Kidney epithelial cell (primary cell): ENCODE results near the gene KIFBP. TPM values are rescaled to one million over a fixed set of nuclear protein-coding genes. Genes with fewer than 3 reads are reported as not detected.
"Not testable (repeated sequence)": the region's sequence is repeated elsewhere in the genome, so short reads cannot be mapped to it uniquely, and the experiment has no call there.

Experiments
- DNase-seq: peaks from one replicate; pipeline ENCODE4 v3.0.0-alpha.2; 2010; ENCODE audit warnings: low read depth
- H3K27me3 ChIP-seq: 2 replicates; pipeline ENCODE4 v1.6.0; 2011; ENCODE audit warnings: low read length; ENCODE audit not compliant: control insufficient read depth, insufficient read depth
- H3K36me3 ChIP-seq: 2 replicates; pipeline ENCODE4 v1.5.1; 2011; ENCODE audit warnings: low read length; ENCODE audit not compliant: control insufficient read depth, insufficient read depth
- H3K4me3 ChIP-seq: 2 replicates; pipeline ENCODE4 v1.5.1; 2011; ENCODE audit warnings: low read depth, mild to moderate bottlenecking, control low read depth, low read length
- total RNA-seq: library from RNA; depleted of rRNA; stranded (reverse); fragments of >200 nt; gene quantifications from 2 replicates; pipeline ENCODE4 v1.2.3, GENCODE V29; 2015
- TF ChIP-seq, protein P1 (sequence below): IDR thresholded peaks from 2 replicates; pipeline ENCODE4 v1.5.1; 2011; ENCODE audit warnings: mild to moderate bottlenecking, moderate library complexity, low read length, control low read depth, inconsistent platforms; ENCODE audit not compliant: insufficient read depth, poor library complexity, severe bottlenecking

The KIFBP gene
- total RNA-seq, 1 donor from 2014 or later, result 36.9 TPM

DNA sequence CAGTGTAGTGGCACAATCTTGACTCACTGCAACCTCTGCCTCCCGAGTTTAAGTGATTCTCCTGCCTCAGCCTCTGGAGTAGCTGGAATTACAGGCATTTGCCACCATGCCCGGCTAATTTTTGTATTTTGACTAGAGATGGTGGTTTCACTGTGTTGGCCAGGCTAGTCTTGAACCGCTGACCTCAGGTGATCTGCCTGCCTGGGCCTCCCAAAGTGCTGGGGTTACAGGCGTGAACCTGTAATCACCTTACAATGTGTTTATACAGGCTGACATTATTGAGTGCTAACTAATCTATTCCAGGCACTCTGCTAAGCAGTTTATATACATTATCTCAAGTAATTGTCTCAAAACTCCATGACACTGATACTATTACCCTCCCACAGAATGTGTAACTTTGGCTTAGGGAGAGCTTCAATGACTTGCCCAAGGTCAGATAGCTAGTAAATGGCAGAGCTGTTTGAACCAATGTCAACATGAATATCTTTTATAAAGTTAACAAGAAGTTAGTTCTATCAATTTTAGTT lies 36.8 kb downstream of the KIFBP start:
- Histone ChIP-seq H3K4me3 (no peak overlapping the region), H3K36me3 (no peaks in the 10 kb centered on the region), H3K27me3 (no peaks in the 10 kb centered on the region)
- TF ChIP-seq, protein P1, sequence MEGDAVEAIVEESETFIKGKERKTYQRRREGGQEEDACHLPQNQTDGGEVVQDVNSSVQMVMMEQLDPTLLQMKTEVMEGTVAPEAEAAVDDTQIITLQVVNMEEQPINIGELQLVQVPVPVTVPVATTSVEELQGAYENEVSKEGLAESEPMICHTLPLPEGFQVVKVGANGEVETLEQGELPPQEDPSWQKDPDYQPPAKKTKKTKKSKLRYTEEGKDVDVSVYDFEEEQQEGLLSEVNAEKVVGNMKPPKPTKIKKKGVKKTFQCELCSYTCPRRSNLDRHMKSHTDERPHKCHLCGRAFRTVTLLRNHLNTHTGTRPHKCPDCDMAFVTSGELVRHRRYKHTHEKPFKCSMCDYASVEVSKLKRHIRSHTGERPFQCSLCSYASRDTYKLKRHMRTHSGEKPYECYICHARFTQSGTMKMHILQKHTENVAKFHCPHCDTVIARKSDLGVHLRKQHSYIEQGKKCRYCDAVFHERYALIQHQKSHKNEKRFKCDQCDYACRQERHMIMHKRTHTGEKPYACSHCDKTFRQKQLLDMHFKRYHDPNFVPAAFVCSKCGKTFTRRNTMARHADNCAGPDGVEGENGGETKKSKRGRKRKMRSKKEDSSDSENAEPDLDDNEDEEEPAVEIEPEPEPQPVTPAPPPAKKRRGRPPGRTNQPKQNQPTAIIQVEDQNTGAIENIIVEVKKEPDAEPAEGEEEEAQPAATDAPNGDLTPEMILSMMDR, result no peak
- DNase-seq, result no peak

DNA sequence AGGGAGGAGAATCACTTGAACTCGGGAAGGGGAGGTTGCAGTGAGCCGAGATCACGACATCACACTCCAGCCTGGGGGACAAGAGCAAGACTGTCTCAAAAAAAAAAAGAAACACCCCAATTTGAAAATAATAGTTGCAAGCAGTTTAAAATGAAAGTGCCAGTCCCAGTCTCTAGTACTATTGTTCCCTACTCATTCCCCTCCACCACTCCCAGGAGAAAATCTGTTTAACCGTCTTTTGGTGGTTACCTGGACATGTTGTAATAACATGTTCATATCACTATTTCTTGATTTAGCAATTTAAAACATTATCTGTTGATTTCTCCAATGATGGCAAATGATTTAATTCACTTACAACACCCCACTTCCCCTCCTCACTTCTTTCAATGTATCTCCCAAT lies 44.7 kb downstream of the KIFBP start:
- H3K36me3 ChIP-seq, result no peaks in the 10 kb centered on the region
- H3K4me3 ChIP-seq, result no peak overlapping the region
- H3K27me3 ChIP-seq, result no peaks in the 10 kb centered on the region
- TF ChIP-seq, protein P1, result no peak
- DNase-seq, result no peak

DNA sequence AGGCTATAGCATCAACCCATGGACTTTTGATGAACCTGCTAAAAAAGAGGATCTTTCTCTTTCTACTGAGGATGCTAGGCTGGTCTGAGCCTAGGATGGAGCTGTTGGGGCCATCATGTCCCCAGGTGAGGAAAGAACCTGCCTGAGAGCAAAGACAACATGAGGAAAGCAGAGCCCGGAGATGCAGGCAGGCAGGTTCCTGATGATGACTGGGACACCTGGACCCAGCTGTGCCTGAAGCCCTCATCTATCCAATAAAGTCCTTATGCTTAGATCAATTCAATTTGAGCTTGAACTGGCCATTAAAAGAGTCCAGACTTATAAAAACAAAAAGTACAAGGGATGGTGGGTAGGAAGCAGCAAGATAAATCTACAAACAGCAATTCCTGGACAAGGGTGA lies 48.9 kb downstream of the KIFBP start:
- Histone ChIP-seq H3K27me3 (no peaks in the 10 kb centered on the region), H3K36me3 (no peaks in the 10 kb centered on the region), H3K4me3 (no peak overlapping the region)
- TF ChIP-seq, protein P1, result no peak
- DNase-seq, result no peak

DNA sequence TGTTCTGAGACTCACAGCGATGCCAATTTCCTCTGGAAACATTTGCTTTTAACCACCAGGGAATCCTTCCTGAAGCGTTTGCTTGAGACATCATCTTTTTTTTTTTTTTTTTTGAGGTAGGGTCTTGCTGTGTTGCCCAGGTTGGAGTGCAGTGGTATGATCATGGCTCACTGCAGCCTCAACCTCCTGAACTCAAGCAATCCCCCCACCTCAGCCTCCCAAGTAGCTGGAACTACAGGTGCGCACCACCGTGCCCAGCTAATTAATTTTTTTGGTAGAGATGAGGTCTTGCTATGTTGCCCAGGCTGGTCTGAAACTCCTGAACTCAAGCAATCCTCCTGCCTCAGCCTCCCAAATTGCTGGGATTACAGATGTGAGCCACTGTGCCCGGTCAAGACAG lies 52.3 kb downstream of the KIFBP start:
- DNase-seq, H3K4me3 ChIP-seq: not testable (repeated sequence)

DNA sequence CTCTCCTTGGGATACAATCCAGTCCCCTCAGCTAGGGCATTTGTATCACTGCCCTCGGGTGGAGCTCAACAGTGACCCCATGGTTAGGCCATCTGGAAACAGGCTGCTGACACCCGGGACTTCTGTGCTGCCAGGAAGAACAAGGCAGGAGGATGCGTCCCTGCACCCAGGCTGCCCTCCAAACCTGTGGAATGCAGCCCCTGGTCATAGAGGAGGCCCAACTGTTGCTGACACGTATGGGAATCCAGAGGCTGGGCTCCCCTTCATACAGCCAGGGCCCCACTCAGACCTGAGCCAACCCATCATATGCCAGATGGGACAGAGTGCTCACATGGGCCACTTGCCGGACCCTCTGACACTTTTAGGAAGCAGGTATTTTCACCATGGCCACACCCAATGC lies 53.8 kb downstream of the KIFBP start:
- no peak overlapping the region for H3K4me3 ChIP-seq
- H3K27me3 ChIP-seq, result no peaks in the 10 kb centered on the region
- DNase-seq, result no peak
- TF ChIP-seq, protein P1, result no peak
- no peaks in the 10 kb centered on the region for H3K36me3 ChIP-seq

More for the DNA sequence above, 52.3 kb downstream of the KIFBP start:
- not testable (repeated sequence) for H3K36me3 ChIP-seq, H3K27me3 ChIP-seq

DNA sequence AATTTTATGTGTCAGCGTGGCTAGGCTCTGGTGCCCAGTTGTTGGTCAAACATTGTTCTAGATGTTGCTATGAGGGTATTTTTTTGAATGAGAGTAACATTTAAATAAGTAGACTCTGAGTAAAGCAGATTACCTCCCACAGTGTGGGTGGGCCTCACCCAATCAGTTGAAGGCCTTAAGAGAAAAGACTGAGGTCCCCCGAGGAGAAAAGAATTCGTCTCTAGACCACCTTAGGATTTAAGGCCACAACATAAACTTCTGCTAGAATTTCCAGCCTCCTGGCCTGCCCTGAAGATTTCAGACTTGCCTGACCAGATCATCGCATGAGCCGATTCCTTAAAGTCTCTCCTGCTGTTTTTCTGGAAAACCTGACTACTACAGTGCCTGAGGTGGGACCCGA lies 54.2 kb downstream of the KIFBP start:
- no peak for DNase-seq
- no peaks in the 10 kb centered on the region for H3K36me3 ChIP-seq
- TF ChIP-seq, protein P1, result no peak
- H3K27me3 ChIP-seq, result no peaks in the 10 kb centered on the region
- H3K4me3 ChIP-seq, result no peak overlapping the region
